ENCODE results near the gene NR2E1.

The NR2E1 gene

GRCh38 chr6:108180776-108181175 lies 15.0 kb downstream of the NR2E1 start:
- no peak for DNase-seq (ENCODE audit: insufficient read length, low spot score)
- TF ChIP-seq POLR2AphosphoS5 (IDR thresholded peaks at IDR 0.05; ENCODE audit: low read depth, low read length) (no peak), POLR2A (IDR thresholded peaks at IDR 0.05; ENCODE audit: low read depth, low read length) (no peak), SPI1 (IDR thresholded peaks at IDR 0.05; ENCODE audit: low read depth, low read length) (no peak), POU2F2 (IDR thresholded peaks at IDR 0.05; ENCODE audit: low read depth, low read length) (no peak), PAX5 (IDR thresholded peaks at IDR 0.05; ENCODE audit: insufficient read depth, low read length, severe bottlenecking) (no peak), TAF1 (IDR thresholded peaks at IDR 0.05; ENCODE audit: low read depth, low read length) (no peak)
- FAIRE-seq: no peak

- DNase-seq (ENCODE audit: insufficient read length, low spot score) (no peak), FAIRE-seq (no peak)
- no peak for TF ChIP-seq POLR2AphosphoS5 (IDR thresholded peaks at IDR 0.05; ENCODE audit: low read depth, low read length)
- no peak for TF ChIP-seq TAF1 (IDR thresholded peaks at IDR 0.05; ENCODE audit: low read depth, low read length)
- no peak for TF ChIP-seq POU2F2 (IDR thresholded peaks at IDR 0.05; ENCODE audit: low read depth, low read length)
These were observed 20.4 kb downstream of the NR2E1 start for GRCh38 chr6:108186226-108186625.

GRCh38 chr6:108187519-108187918 lies 21.7 kb downstream of the NR2E1 start:
- TF ChIP-seq POU2F2 (IDR thresholded peaks at IDR 0.05; ENCODE audit: low read depth, low read length): no peak
- no peak for TF ChIP-seq TAF1 (IDR thresholded peaks at IDR 0.05; ENCODE audit: low read depth, low read length)
- TF ChIP-seq POLR2AphosphoS5 (IDR thresholded peaks at IDR 0.05; ENCODE audit: low read depth, low read length): no peak
- no peak for TF ChIP-seq SPI1 (IDR thresholded peaks at IDR 0.05; ENCODE audit: low read depth, low read length)
- no peak for TF ChIP-seq PAX5 (IDR thresholded peaks at IDR 0.05; ENCODE audit: insufficient read depth, low read length, severe bottlenecking)
- no peak for TF ChIP-seq POLR2A (IDR thresholded peaks at IDR 0.05; ENCODE audit: low read depth, low read length)
- FAIRE-seq: no peak
- DNase-seq (ENCODE audit: insufficient read length, low spot score): no peak

GRCh38 chr6:108193131-108193530 lies 27.3 kb downstream of the NR2E1 start:
- FAIRE-seq (no peak), DNase-seq (ENCODE audit: insufficient read length, low spot score) (no peak)
- TF ChIP-seq SPI1 (IDR thresholded peaks at IDR 0.05; ENCODE audit: low read depth, low read length) (no peak), PAX5 (IDR thresholded peaks at IDR 0.05; ENCODE audit: insufficient read depth, low read length, severe bottlenecking) (no peak), POU2F2 (IDR thresholded peaks at IDR 0.05; ENCODE audit: low read depth, low read length) (no peak), TAF1 (IDR thresholded peaks at IDR 0.05; ENCODE audit: low read depth, low read length) (no peak), POLR2A (IDR thresholded peaks at IDR 0.05; ENCODE audit: low read depth, low read length) (no peak), POLR2AphosphoS5 (IDR thresholded peaks at IDR 0.05; ENCODE audit: low read depth, low read length) (no peak)

GRCh38 chr6:108193835-108194234 lies 28.0 kb downstream of the NR2E1 start:
- no peak for DNase-seq (ENCODE audit: insufficient read length, low spot score)
- FAIRE-seq: no peak
- no peak for TF ChIP-seq PAX5 (IDR thresholded peaks at IDR 0.05; ENCODE audit: insufficient read depth, low read length, severe bottlenecking)
- no peak for TF ChIP-seq POU2F2 (IDR thresholded peaks at IDR 0.05; ENCODE audit: low read depth, low read length)
- no peak for TF ChIP-seq TAF1 (IDR thresholded peaks at IDR 0.05; ENCODE audit: low read depth, low read length)
- TF ChIP-seq POLR2A (IDR thresholded peaks at IDR 0.05; ENCODE audit: low read depth, low read length): no peak
- TF ChIP-seq SPI1 (IDR thresholded peaks at IDR 0.05; ENCODE audit: low read depth, low read length): no peak
- TF ChIP-seq POLR2AphosphoS5 (IDR thresholded peaks at IDR 0.05; ENCODE audit: low read depth, low read length): no peak

- FAIRE-seq: no peak
- no peak for TF ChIP-seq PAX5 (IDR thresholded peaks at IDR 0.05; ENCODE audit: insufficient read depth, low read length, severe bottlenecking)
- no peak for TF ChIP-seq POLR2A (IDR thresholded peaks at IDR 0.05; ENCODE audit: low read depth, low read length)
- no peak for TF ChIP-seq POLR2AphosphoS5 (IDR thresholded peaks at IDR 0.05; ENCODE audit: low read depth, low read length)
- TF ChIP-seq SPI1 (IDR thresholded peaks at IDR 0.05; ENCODE audit: low read depth, low read length): no peak
- no peak for TF ChIP-seq TAF1 (IDR thresholded peaks at IDR 0.05; ENCODE audit: low read depth, low read length)
- TF ChIP-seq POU2F2 (IDR thresholded peaks at IDR 0.05; ENCODE audit: low read depth, low read length): no peak
- DNase-seq (ENCODE audit: insufficient read length, low spot score): no peak
These were observed 28.7 kb downstream of the NR2E1 start for GRCh38 chr6:108194503-108194902.

DNA sequence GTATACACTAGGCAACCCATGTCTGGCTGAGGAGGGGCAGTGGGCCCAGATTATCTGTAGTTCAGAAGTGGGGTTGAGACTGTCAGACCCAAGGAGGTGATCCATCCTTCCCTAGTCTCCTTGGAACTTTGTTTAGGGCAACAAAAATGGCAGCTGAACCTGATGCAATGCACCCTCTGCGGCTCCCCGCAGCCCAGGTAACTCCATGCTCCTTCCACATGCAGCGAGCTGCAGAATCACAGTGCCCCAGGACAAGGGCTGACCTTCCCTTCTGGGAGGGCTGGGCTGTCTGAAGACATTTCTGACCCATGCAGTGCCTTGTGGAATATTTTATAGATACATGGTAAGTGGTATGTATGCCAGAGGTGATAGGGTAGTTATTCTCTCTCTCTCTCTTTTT lies 29.4 kb downstream of the NR2E1 start:
- FAIRE-seq (no peak), DNase-seq (ENCODE audit: insufficient read length, low spot score) (no peak)
- no peak for TF ChIP-seq POLR2A (IDR thresholded peaks at IDR 0.05; ENCODE audit: low read depth, low read length)
- TF ChIP-seq POLR2AphosphoS5 (IDR thresholded peaks at IDR 0.05; ENCODE audit: low read depth, low read length): no peak
- no peak for TF ChIP-seq SPI1 (IDR thresholded peaks at IDR 0.05; ENCODE audit: low read depth, low read length)
- TF ChIP-seq POU2F2 (IDR thresholded peaks at IDR 0.05; ENCODE audit: low read depth, low read length): no peak
- no peak for TF ChIP-seq TAF1 (IDR thresholded peaks at IDR 0.05; ENCODE audit: low read depth, low read length)
- TF ChIP-seq PAX5 (IDR thresholded peaks at IDR 0.05; ENCODE audit: insufficient read depth, low read length, severe bottlenecking): no peak

- TF ChIP-seq POLR2A (IDR thresholded peaks at IDR 0.05; ENCODE audit: low read depth, low read length) (no peak), POLR2AphosphoS5 (IDR thresholded peaks at IDR 0.05; ENCODE audit: low read depth, low read length) (no peak), TAF1 (IDR thresholded peaks at IDR 0.05; ENCODE audit: low read depth, low read length) (no peak)
- no peak for FAIRE-seq
These were observed 33.1 kb downstream of the NR2E1 start for GRCh38 chr6:108198761-108199498.

GRCh38 chr6:108200186-108200585 lies 34.4 kb downstream of the NR2E1 start:
- TF ChIP-seq SPI1 (IDR thresholded peaks at IDR 0.05; ENCODE audit: low read depth, low read length) (no peak), POU2F2 (IDR thresholded peaks at IDR 0.05; ENCODE audit: low read depth, low read length) (no peak), POLR2A (IDR thresholded peaks at IDR 0.05; ENCODE audit: low read depth, low read length) (no peak), POLR2AphosphoS5 (IDR thresholded peaks at IDR 0.05; ENCODE audit: low read depth, low read length) (no peak), PAX5 (IDR thresholded peaks at IDR 0.05; ENCODE audit: insufficient read depth, low read length, severe bottlenecking) (no peak), TAF1 (IDR thresholded peaks at IDR 0.05; ENCODE audit: low read depth, low read length) (no peak)
- FAIRE-seq (no peak), DNase-seq (ENCODE audit: insufficient read length, low spot score) (no peak)

More at GRCh38 chr6:108198761-108199498, 33.1 kb downstream of the NR2E1 start:
- DNase-seq (ENCODE audit: insufficient read length, low spot score): no peak

DNA sequence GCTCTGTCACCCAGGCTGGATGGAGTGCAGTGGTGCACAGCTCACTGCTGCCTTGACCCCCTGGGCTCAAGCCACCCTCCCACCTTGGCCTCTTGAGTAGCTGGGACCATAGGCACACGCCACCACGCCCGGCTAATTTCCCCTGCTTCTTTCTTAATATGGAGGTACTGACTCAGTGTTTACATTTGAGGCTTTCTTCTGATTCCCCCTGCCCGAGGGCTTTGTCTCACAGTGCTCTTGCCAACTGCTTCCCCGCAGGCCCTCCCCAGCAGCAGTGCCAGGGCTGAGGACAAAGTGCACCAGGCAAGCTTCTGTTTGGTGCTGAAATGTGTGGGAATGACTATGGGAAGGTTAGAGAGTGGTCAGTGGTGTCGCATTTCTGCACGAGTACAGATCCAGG lies 34.8 kb downstream of the NR2E1 start:
- DNase-seq (ENCODE audit: insufficient read length, low spot score) (no peak), FAIRE-seq (no peak)
- TF ChIP-seq POU2F2 (IDR thresholded peaks at IDR 0.05; ENCODE audit: low read depth, low read length): no peak
- TF ChIP-seq PAX5 (IDR thresholded peaks at IDR 0.05; ENCODE audit: insufficient read depth, low read length, severe bottlenecking): no peak
- no peak for TF ChIP-seq POLR2AphosphoS5 (IDR thresholded peaks at IDR 0.05; ENCODE audit: low read depth, low read length)
- no peak for TF ChIP-seq TAF1 (IDR thresholded peaks at IDR 0.05; ENCODE audit: low read depth, low read length)
- TF ChIP-seq SPI1 (IDR thresholded peaks at IDR 0.05; ENCODE audit: low read depth, low read length): no peak
- TF ChIP-seq POLR2A (IDR thresholded peaks at IDR 0.05; ENCODE audit: low read depth, low read length): no peak

All from GM12891 (cell line).